Liver (tissue), 9 donors: ENCODE results near the gene MAGI1. TPM values are rescaled to one million over a fixed set of nuclear protein-coding genes. Genes with fewer than 3 reads are reported as not detected.
A peak's percentile ranks its signal among the peaks of the same experiment; 100 is the strongest.

ENCODE experiments used
- DNase-seq: peaks from one replicate; pipeline ENCODE4 v3.0.0-alpha.2; 2017; ENCODE audit warnings: low spot score
- H3K27ac ChIP-seq, 2 donors: one replicate each; pipeline ENCODE4 v1.7.0; 2013; ENCODE audit warnings: inconsistent platforms in 2 of 2, low read length in 2 of 2, control low read depth in 1 of 2, low read depth in 1 of 2, mild to moderate bottlenecking in 1 of 2
- H3K27me3 ChIP-seq, 4 donors: one replicate each; pipeline versions ENCODE4 v1.6.1 to v1.7.0; 2013; ENCODE audit warnings: low read length in 3 of 4, inconsistent platforms in 1 of 4, mild to moderate bottlenecking in 1 of 4, moderate library complexity in 1 of 4; ENCODE audit not compliant: control insufficient read depth in 4 of 4, insufficient read depth in 4 of 4
- H3K36me3 ChIP-seq, 4 donors: one replicate each; pipeline versions ENCODE4 v1.6.1 to v1.7.0; 2013; ENCODE audit warnings: low read length in 3 of 4, mild to moderate bottlenecking in 3 of 4, low read depth in 1 of 4, moderate library complexity in 1 of 4; ENCODE audit not compliant: control insufficient read depth in 4 of 4, insufficient read depth in 3 of 4
- H3K4me1 ChIP-seq, 4 donors: one replicate each; pipeline versions ENCODE4 v1.6.1 to v1.7.0; 2013; ENCODE audit warnings: low read length in 3 of 4, mild to moderate bottlenecking in 3 of 4, moderate library complexity in 1 of 4; ENCODE audit not compliant: control insufficient read depth in 4 of 4, insufficient read depth in 4 of 4
- H3K4me3 ChIP-seq, 3 donors: one replicate each; pipeline versions ENCODE4 v1.6.1 to v1.7.0; 2013; ENCODE audit warnings: low read length in 3 of 3, control low read depth in 1 of 3, low read depth in 1 of 3, mild to moderate bottlenecking in 1 of 3
- H3K9ac ChIP-seq, 2 donors: one replicate each; pipeline ENCODE4 v1.7.0; 2013; ENCODE audit warnings: low read length in 2 of 2, mild to moderate bottlenecking in 2 of 2, moderate library complexity in 2 of 2, control low read depth in 1 of 2, low read depth in 1 of 2
- H3K9me3 ChIP-seq, 4 donors: one replicate each; pipeline versions ENCODE4 v1.6.1 to v1.7.0; 2013; ENCODE audit warnings: low read length in 3 of 4; ENCODE audit not compliant: control insufficient read depth in 4 of 4
- EGR1 ChIP-seq, 2 donors: IDR thresholded peaks; 2 replicates each; pipeline ENCODE4 v1.6.1; 2016 to 2018; ENCODE audit warnings: antibody characterized with exemption in 2 of 2, low read depth in 2 of 2
- FOXA1 ChIP-seq: IDR thresholded peaks from 2 replicates; pipeline ENCODE4 v1.6.1; 2016; ENCODE audit warnings: antibody characterized with exemption
- FOXA2 ChIP-seq: IDR thresholded peaks from 2 replicates; pipeline ENCODE4 v1.6.1; 2016; ENCODE audit warnings: antibody characterized with exemption
- HNF4A ChIP-seq, 2 donors: conservative IDR thresholded peaks; 2 replicates each; pipeline ENCODE4 v1.6.1; 2016; ENCODE audit warnings: antibody characterized with exemption in 2 of 2, mild to moderate bottlenecking in 2 of 2
- JUND ChIP-seq, 2 donors: IDR thresholded peaks; 2 replicates each; pipeline ENCODE4 v1.6.1; 2016; ENCODE audit warnings: antibody characterized with exemption in 2 of 2
- NR2F2 ChIP-seq: IDR thresholded peaks from 2 replicates; pipeline ENCODE4 v1.6.1; 2016; ENCODE audit warnings: antibody characterized with exemption
- RAD21 ChIP-seq, 2 donors: IDR thresholded peaks; 2 replicates each; pipeline ENCODE4 v1.6.1; 2016; ENCODE audit warnings: antibody characterized with exemption in 2 of 2, mild to moderate bottlenecking in 2 of 2
- RXRA ChIP-seq, 2 donors: IDR thresholded peaks; 2 replicates each; pipeline ENCODE4 v1.6.1; 2017 to 2018; ENCODE audit warnings: antibody characterized with exemption in 2 of 2, mild to moderate bottlenecking in 1 of 2
- SP1 ChIP-seq: IDR thresholded peaks from 2 replicates; pipeline ENCODE4 v1.6.1; 2018; ENCODE audit warnings: antibody characterized with exemption, mild to moderate bottlenecking
- TAF1 ChIP-seq: conservative IDR thresholded peaks from 2 replicates; pipeline ENCODE4 v1.6.1; 2016; ENCODE audit warnings: antibody characterized with exemption, mild to moderate bottlenecking
- YY1 ChIP-seq: IDR thresholded peaks from 2 replicates; pipeline ENCODE4 v1.6.1; 2016; ENCODE audit warnings: antibody characterized with exemption, mild to moderate bottlenecking
- WGBS: extraction: QIAGEN DNeasy Blood & Tissue Kit; methylation state at CpG from one replicate; pipeline ENCODE4 v1.1.7; 2013; 5-methylcytosine and 5-hydroxymethylcytosine counted together
- polyA plus RNA-seq, 2 donors: library from polyadenylated mRNA; stranded (reverse) in 1 of 2; unstranded in 1 of 2; fragments of 200-250 nt in 1 of 2; fragments of >200 nt in 1 of 2; fragmentation: Nextera tagmentation in 1 of 2; extraction: Ambion mirVana in 1 of 2; gene quantifications; one replicate each; pipeline versions ENCODE4 v1.2.1 to v1.2.3, GENCODE V29; 2013 to 2015
- total RNA-seq, 2 donors: library from RNA; depleted of rRNA; stranded (reverse); fragments of >200 nt; gene quantifications; one replicate each; pipeline ENCODE4 v1.2.3, GENCODE V29; 2014
- TF ChIP-seq, protein P1 (sequence below): IDR thresholded peaks from 2 replicates; pipeline ENCODE4 v1.6.1; 2016; ENCODE audit warnings: antibody characterized with exemption
- TF ChIP-seq, protein P2 (sequence below): IDR thresholded peaks from 2 replicates; pipeline ENCODE4 v1.6.1; 2016; ENCODE audit warnings: antibody characterized with exemption, mild to moderate bottlenecking
- TF ChIP-seq, protein P3 (sequence below): IDR thresholded peaks from 2 replicates; pipeline ENCODE4 v1.6.1; 2016; ENCODE audit warnings: antibody characterized with exemption
- TF ChIP-seq, protein P4 (sequence below): fragments of 150-350 bp; IDR thresholded peaks from 2 replicates; pipeline ENCODE4 v1.5.1; 2017; ENCODE audit warnings: improper control_type of control experiment, low read depth, low read length; ENCODE audit not compliant: missing input control
- TF ChIP-seq, protein P5 (sequence below): IDR thresholded peaks from 2 replicates; pipeline ENCODE4 v1.6.1; 2016; ENCODE audit warnings: antibody characterized with exemption
- donor health status: healthy.
- donor health status: healthy.
- donor health status: healthy.
- donor health status: healthy.
- donor health status: healthy.

Gene MAGI1
- total and polyA plus RNA-seq, 4 donors = 9.6 to 68.8 (median 14.0) TPM

DNA sequence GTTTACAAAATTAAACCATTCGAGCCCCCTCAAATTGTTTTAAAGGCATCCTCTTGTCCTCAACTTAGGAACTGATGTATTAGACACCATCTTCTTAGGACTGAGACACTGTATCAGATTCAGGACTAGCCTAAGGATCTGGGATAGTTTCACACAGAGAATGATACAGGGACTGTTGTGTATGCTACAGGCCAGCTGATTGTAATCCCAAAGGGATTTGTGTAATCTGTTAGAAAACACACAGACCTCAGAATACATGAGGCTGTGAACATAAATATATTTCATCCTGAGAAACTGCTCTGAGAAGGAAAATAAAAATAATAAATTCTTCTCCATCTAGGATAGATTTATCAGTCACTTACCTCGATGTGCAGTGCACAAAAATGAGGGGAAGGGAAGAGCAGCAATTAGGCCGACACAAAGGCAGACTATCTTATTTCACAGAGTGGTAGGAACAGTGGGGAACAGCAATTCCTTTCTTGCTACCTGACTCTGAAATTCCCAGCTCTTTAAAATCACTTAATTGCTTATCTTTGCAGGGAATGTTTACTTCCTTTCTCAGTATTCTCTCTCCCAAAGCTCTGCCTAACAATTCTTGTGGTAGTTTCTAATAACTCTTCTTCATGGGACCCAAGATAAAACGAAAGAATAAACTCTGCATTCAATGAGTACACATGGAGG lies 322.5 kb downstream of the MAGI1 start:
- Histone ChIP-seq H3K4me3 (no peak overlapping the region), H3K9ac (no peak overlapping the region), H3K27me3 (no peaks in the 10 kb centered on the region), H3K36me3 (no peaks in the 10 kb centered on the region), H3K4me1 (no peaks in the 10 kb centered on the region), H3K9me3 (no peaks in the 10 kb centered on the region), H3K27ac (no peak overlapping the region)
- TF ChIP-seq HNF4A (conservative IDR thresholded peaks at IDR 0.05) = no peak
- no peak for DNase-seq
- 80% methylated on average over 4 of the region's 4 CpGs for WGBS

DNA sequence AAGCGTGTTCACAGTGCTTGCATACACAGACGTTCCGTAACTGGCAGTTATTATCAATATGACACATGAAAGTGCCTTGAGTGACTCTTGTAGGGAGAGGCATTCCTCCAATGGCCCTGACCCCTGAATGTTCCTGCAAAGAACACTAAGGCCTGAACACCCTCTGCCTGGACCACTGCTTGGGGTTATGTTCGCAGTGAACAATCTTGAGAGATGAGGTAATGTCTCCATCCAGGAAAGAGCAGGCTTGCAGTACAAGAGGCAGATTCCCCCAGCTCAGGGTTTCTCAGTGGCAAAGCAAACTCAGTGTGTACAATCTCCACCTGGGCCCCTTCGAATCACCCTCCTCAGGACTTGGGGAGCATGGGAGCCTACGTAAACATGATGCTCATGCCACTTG lies 324.6 kb downstream of the MAGI1 start:
- DNase-seq = no peak
- TF ChIP-seq SP1 (peak; percentile 58), RXRA (IDR thresholded peaks at IDR 0.05) (peak; percentile 65 to 74), YY1 (no peak), NR2F2 (peak; percentile 85), RAD21 (IDR thresholded peaks at IDR 0.05) (no peak), JUND (IDR thresholded peaks at IDR 0.05) (peak in 1 of 2 donors; percentile 42), EGR1 (IDR thresholded peaks at IDR 0.05; ENCODE audit: low read depth in 2 of 2) (no peak), TAF1 (no peak)
- TF ChIP-seq, protein P1, sequence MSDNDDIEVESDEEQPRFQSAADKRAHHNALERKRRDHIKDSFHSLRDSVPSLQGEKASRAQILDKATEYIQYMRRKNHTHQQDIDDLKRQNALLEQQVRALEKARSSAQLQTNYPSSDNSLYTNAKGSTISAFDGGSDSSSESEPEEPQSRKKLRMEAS = no peak
- TF ChIP-seq, protein P2, sequence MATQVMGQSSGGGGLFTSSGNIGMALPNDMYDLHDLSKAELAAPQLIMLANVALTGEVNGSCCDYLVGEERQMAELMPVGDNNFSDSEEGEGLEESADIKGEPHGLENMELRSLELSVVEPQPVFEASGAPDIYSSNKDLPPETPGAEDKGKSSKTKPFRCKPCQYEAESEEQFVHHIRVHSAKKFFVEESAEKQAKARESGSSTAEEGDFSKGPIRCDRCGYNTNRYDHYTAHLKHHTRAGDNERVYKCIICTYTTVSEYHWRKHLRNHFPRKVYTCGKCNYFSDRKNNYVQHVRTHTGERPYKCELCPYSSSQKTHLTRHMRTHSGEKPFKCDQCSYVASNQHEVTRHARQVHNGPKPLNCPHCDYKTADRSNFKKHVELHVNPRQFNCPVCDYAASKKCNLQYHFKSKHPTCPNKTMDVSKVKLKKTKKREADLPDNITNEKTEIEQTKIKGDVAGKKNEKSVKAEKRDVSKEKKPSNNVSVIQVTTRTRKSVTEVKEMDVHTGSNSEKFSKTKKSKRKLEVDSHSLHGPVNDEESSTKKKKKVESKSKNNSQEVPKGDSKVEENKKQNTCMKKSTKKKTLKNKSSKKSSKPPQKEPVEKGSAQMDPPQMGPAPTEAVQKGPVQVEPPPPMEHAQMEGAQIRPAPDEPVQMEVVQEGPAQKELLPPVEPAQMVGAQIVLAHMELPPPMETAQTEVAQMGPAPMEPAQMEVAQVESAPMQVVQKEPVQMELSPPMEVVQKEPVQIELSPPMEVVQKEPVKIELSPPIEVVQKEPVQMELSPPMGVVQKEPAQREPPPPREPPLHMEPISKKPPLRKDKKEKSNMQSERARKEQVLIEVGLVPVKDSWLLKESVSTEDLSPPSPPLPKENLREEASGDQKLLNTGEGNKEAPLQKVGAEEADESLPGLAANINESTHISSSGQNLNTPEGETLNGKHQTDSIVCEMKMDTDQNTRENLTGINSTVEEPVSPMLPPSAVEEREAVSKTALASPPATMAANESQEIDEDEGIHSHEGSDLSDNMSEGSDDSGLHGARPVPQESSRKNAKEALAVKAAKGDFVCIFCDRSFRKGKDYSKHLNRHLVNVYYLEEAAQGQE = no peak

DNA sequence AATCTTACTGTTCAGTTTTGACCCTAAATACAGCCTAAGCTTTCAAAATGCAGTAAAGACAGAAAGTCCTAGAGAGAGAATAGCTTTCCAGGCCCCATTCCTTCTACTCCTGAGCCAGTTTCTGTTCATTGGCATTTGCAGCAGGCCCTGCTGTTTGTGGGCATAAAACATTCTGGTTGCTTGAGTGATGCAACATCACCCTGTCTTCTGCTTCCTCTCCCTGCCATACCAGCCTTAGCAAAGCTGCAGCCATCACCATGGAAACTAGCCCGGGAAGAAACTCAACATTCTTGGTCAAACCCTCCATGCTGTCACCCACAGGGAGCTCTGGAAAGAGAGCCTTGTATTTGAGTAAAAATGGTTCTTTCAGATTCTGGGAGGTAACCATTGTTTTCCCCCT lies 325.7 kb downstream of the MAGI1 start:
- DNase-seq = no peak
- no peak overlapping the region for H3K4me3 ChIP-seq
- no peak overlapping the region for H3K9ac ChIP-seq
- H3K27me3 ChIP-seq = no peaks in the 10 kb centered on the region
- H3K4me1 ChIP-seq = peaks cover 0 to 3% (median under 1%) of the 10 kb centered on the region in 4 donors
- no peaks in the 10 kb centered on the region for H3K36me3 ChIP-seq
- H3K9me3 ChIP-seq = no peaks in the 10 kb centered on the region
- 58% methylated on average over 1 of the region's 1 CpG for WGBS
- H3K27ac ChIP-seq = no peak overlapping the region
- TF ChIP-seq, protein P3, sequence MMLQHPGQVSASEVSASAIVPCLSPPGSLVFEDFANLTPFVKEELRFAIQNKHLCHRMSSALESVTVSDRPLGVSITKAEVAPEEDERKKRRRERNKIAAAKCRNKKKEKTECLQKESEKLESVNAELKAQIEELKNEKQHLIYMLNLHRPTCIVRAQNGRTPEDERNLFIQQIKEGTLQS = no peak
- TF ChIP-seq, protein P2 = no peak
- no peak for TF ChIP-seq YY1
- TF ChIP-seq, protein P4, sequence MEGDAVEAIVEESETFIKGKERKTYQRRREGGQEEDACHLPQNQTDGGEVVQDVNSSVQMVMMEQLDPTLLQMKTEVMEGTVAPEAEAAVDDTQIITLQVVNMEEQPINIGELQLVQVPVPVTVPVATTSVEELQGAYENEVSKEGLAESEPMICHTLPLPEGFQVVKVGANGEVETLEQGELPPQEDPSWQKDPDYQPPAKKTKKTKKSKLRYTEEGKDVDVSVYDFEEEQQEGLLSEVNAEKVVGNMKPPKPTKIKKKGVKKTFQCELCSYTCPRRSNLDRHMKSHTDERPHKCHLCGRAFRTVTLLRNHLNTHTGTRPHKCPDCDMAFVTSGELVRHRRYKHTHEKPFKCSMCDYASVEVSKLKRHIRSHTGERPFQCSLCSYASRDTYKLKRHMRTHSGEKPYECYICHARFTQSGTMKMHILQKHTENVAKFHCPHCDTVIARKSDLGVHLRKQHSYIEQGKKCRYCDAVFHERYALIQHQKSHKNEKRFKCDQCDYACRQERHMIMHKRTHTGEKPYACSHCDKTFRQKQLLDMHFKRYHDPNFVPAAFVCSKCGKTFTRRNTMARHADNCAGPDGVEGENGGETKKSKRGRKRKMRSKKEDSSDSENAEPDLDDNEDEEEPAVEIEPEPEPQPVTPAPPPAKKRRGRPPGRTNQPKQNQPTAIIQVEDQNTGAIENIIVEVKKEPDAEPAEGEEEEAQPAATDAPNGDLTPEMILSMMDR = no peak
- no peak for TF ChIP-seq EGR1 (IDR thresholded peaks at IDR 0.05; ENCODE audit: low read depth in 2 of 2)
- TF ChIP-seq NR2F2 = no peak
- TF ChIP-seq, protein P5, sequence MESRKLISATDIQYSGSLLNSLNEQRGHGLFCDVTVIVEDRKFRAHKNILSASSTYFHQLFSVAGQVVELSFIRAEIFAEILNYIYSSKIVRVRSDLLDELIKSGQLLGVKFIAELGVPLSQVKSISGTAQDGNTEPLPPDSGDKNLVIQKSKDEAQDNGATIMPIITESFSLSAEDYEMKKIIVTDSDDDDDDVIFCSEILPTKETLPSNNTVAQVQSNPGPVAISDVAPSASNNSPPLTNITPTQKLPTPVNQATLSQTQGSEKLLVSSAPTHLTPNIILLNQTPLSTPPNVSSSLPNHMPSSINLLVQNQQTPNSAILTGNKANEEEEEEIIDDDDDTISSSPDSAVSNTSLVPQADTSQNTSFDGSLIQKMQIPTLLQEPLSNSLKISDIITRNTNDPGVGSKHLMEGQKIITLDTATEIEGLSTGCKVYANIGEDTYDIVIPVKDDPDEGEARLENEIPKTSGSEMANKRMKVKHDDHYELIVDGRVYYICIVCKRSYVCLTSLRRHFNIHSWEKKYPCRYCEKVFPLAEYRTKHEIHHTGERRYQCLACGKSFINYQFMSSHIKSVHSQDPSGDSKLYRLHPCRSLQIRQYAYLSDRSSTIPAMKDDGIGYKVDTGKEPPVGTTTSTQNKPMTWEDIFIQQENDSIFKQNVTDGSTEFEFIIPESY = no peak
- TF ChIP-seq SP1 = no peak
- no peak for TF ChIP-seq JUND (IDR thresholded peaks at IDR 0.05)
- no peak for TF ChIP-seq FOXA2
- no peak for TF ChIP-seq FOXA1

More for the DNA sequence above, 324.6 kb downstream of the MAGI1 start:
- no peaks in the 10 kb centered on the region for H3K27me3 ChIP-seq
- H3K27ac ChIP-seq = no peak overlapping the region
- H3K9me3 ChIP-seq = no peaks in the 10 kb centered on the region
- no peaks in the 10 kb centered on the region for H3K4me1 ChIP-seq
- 82% methylated on average over 6 of the region's 6 CpGs for WGBS
- H3K9ac ChIP-seq = no peak overlapping the region
- no peaks in the 10 kb centered on the region for H3K36me3 ChIP-seq
- no peak overlapping the region for H3K4me3 ChIP-seq
